PC-9 (cell line): ENCODE data around the gene RRAGC.

Source experiments
- CTCF ChIP-seq: fragments of 200-600 bp; sonication (generic); conservative IDR thresholded peaks from 2 replicates; pipeline ENCODE4 v1.6.1; 2017; ENCODE audit warnings: mixed run types, antibody characterized with exemption, mild to moderate bottlenecking, moderate library complexity
- EZH2 ChIP-seq: fragments of 200-600 bp; sonication (generic); IDR thresholded peaks from 2 replicates; pipeline ENCODE4 v1.8.0; 2017; ENCODE audit warnings: antibody characterized with exemption, low read depth

- TF ChIP-seq EZH2, result no peak
- no peak for TF ChIP-seq CTCF
Observed at GRCh38 chr1:38899560-38899959, 40.0 kb upstream of the RRAGC start.
